Thyroid gland (tissue), 4 donors: ENCODE measurements around the gene ANXA9.

Experiments used
- CTCF ChIP-seq, 6 experiments: fragments of 200-600 bp in 3 of 6; fragments of 450-650 bp in 3 of 6; sonication (generic) in 3 of 6; IDR thresholded peaks; one replicate each; pipeline ENCODE4 v1.5.1; 2016 to 2019; ENCODE audit warnings: antibody characterized with exemption in 6 of 6, mild to moderate bottlenecking in 2 of 6, inconsistent platforms in 1 of 6, moderate library complexity in 1 of 6
- POLR2A ChIP-seq, 2 donors: fragments of 450-650 bp; IDR thresholded peaks; one replicate each; pipeline ENCODE4 v1.6.1; 2017; ENCODE audit warnings: antibody characterized with exemption in 2 of 2, mild to moderate bottlenecking in 2 of 2, moderate library complexity in 1 of 2

GRCh38 chr1:151009674-151010345 lies 27.7 kb downstream of the ANXA9 start:
- TF ChIP-seq CTCF (IDR thresholded peaks at IDR 0.05), result no peak
- no peak for TF ChIP-seq POLR2A (IDR thresholded peaks at IDR 0.05)
